CD4-positive, CD25-positive, alpha-beta regulatory T cell (primary cell): Measurements from ENCODE around the gene CGREF1. TPM values are rescaled to one million over a fixed set of nuclear protein-coding genes. Genes with fewer than 3 reads are reported as not detected.
A peak's percentile ranks its signal among the peaks of the same experiment; 100 is the strongest.
"Not testable (repeated sequence)": the region's sequence is repeated elsewhere in the genome, so short reads cannot be mapped to it uniquely, and the experiment has no call there.

Source experiments
- ATAC-seq, 2 donors: fragments of 150-1000 bp; cut with Tn5 transposase; one replicate each; pipeline ENCODE4 v1.10.0; 2021; ENCODE audit warnings: low read depth in 2 of 2, moderate number of reproducible peaks in 2 of 2, moderate library complexity in 1 of 2
- DNase-seq, 3 donors: peaks; one replicate each; pipeline versions ENCODE4 v3.0.0 to v3.0.0-alpha.2; 2012 to 2022; ENCODE audit warnings: mixed read lengths in 1 of 3
- H3K27ac ChIP-seq: one replicate; pipeline ENCODE4 v1.7.0; 2013; ENCODE audit warnings: mild to moderate bottlenecking, low read length; ENCODE audit not compliant: insufficient read depth, poor library complexity, severe bottlenecking
- H3K27me3 ChIP-seq: one replicate; pipeline ENCODE4 v1.7.0; 2013; ENCODE audit warnings: low read length; ENCODE audit not compliant: control insufficient read depth, insufficient read depth
- H3K36me3 ChIP-seq: one replicate; pipeline ENCODE4 v1.7.0; 2013; ENCODE audit warnings: mild to moderate bottlenecking, low read length, moderate library complexity; ENCODE audit not compliant: control insufficient read depth, insufficient read depth
- H3K4me1 ChIP-seq: 2 replicates; pipeline ENCODE4 v1.7.0; 2013; ENCODE audit warnings: mild to moderate bottlenecking, low read length; ENCODE audit not compliant: insufficient read depth, control insufficient read depth, poor library complexity, severe bottlenecking
- H3K4me3 ChIP-seq: one replicate; pipeline ENCODE4 v1.7.0; 2013; ENCODE audit warnings: low read depth, mild to moderate bottlenecking, low read length, moderate library complexity
- H3K9me3 ChIP-seq, 2 experiments: 1 replicate in 1 of 2; 2 replicates in 1 of 2; pipeline ENCODE4 v1.7.0; 2013; ENCODE audit warnings: low read length in 2 of 2, mild to moderate bottlenecking in 1 of 2, moderate library complexity in 1 of 2; ENCODE audit not compliant: control insufficient read depth in 2 of 2
- H3K27ac Mint-ChIP-seq, 3 donors: one replicate each; pipeline ENCODE4 v1.8.0; 2020 to 2022; ENCODE audit warnings: mild to moderate bottlenecking in 3 of 3, mixed read lengths in 3 of 3, moderate library complexity in 2 of 3
- H3K27me3 Mint-ChIP-seq: one replicate; pipeline ENCODE4 v1.8.0; 2022; ENCODE audit warnings: mild to moderate bottlenecking, mixed read lengths
- H3K36me3 Mint-ChIP-seq: one replicate; pipeline ENCODE4 v1.8.0; 2020; ENCODE audit warnings: mixed read lengths
- H3K4me1 Mint-ChIP-seq, 4 donors: one replicate each; pipeline ENCODE4 v1.8.0; 2020 to 2022; ENCODE audit warnings: mixed read lengths in 4 of 4, mild to moderate bottlenecking in 1 of 4
- H3K4me3 Mint-ChIP-seq, 4 donors: one replicate each; pipeline ENCODE4 v1.8.0; 2020 to 2022; ENCODE audit warnings: mild to moderate bottlenecking in 4 of 4, mixed read lengths in 4 of 4, moderate library complexity in 3 of 4
- H3K9me3 Mint-ChIP-seq, 7 donors: one replicate each; pipeline ENCODE4 v1.8.0; 2020 to 2022; ENCODE audit warnings: mixed read lengths in 7 of 7, mild to moderate bottlenecking in 3 of 7, moderate library complexity in 2 of 7
- polyA plus RNA-seq, 4 donors: library from polyadenylated mRNA; unstranded; fragments of 300-500 nt; fragmentation: Illumina TruSeq; gene quantifications; one replicate each; pipeline ENCODE4 v1.2.3, GENCODE V29; 2021
- total RNA-seq: library from RNA; stranded (reverse); gene quantifications from one replicate; pipeline ENCODE4 v1.2.3, GENCODE V29; 2022

The CGREF1 gene
- total and polyA plus RNA-seq, 5 donors from 2014 or later: 0.20 TPM; not detected in 4

DNA sequence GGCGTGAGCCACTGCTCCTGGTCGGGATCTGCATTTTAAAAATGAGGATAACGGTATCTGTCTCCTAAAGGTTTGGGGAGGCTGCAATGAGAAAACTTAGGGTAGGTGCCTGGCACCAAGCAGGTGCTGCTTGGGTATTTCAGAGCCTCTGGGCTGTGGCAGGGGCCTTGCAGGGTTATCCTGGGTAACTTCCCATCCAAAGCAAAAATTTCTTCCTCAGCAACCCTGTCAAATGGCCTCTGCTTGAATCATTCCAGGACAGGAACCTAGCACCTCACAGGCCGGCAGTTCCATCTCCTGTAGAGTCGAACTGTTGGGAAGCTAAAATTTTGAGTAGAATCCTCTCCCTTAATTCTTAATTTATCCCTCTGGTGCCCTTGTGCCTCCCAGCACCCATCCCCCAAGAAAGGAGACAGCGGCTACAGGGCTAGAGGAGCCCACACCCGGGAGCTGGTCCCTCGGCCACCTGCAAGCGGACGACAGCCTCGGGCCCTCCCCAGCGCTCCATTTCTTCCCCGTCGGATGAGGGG is 868 bp downstream of the CGREF1 start:
- Histone ChIP-seq H3K36me3 (no peaks in the 10 kb centered on the region), H3K27me3 (peaks cover 9% of the 10 kb centered on the region), H3K27ac (no peak overlapping the region), H3K9me3 (no peaks in the 10 kb centered on the region), H3K4me3 (no peak overlapping the region), H3K4me1 (peaks cover 11% of the 10 kb centered on the region)
- Mint-ChIP-seq H3K27ac (no peak overlapping the region), H3K27me3 (peaks cover 64% of the 10 kb centered on the region), H3K9me3 (peaks cover 0 to 2% (median 0%) of the 10 kb centered on the region in 7 donors), H3K36me3 (no peaks in the 10 kb centered on the region), H3K4me1 (peaks cover 3 to 23% (median 7%) of the 10 kb centered on the region in 4 donors), H3K4me3 (peak overlapping the region in 2 of 4 donors; percentile 19 to 35)
- ATAC-seq (no peak), DNase-seq (no peak)

DNA sequence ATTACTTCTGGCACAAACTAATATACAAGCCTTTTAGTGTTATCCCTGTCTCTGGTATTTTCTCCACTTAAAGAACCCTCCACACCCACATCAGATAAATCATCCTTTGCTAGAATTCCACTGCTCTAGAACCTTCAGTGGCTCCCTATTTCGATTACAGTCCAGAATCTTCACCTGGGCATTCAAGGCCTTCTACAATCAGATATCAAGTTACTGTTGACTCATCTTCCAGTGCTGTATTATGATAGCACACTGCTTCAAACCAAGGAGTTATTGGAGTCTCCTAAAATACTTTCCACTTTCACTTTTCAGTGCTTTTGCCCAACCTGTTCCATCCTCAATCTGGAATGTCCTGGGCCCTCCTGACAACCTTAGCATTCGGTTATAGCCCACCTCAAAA is 3.4 kb downstream of the CGREF1 start:
- ATAC-seq: no peak
- H3K27ac Mint-ChIP-seq: no peak overlapping the region

DNA sequence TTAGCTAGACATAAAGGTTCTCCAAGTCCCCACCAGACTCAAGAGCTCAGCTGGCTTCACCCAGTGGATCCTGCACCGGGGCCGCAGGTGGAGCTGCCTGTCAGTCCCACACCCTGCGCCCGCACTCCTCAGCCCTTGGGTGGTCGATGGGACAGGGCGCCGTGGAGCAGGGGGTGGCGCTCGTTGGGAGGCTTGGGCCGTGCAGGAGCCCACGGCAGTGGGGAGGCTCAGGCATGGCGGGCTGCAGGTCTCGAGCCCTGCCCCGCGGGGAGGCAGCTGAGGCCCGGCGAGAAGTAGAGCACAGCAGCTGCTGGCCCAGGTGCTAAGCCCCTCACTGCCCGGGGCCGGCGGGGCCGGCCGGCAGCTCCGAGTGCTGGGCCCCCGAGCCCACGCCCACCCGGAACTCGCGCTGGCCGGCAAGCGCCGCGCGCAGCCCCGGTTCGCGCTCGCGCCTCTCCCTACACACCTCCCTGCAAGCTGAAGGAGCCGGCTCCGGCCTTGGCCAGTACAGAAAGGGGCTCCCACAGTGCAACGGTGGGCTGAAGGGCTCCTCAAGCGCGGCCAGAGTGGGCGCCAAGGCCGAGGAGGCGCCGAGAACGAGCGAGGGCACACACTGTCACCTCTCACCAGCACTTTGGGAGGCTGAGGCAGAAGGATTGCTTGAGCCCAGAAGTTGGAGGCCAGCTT is 7.4 kb downstream of the CGREF1 start:
- H3K9me3 ChIP-seq, H3K9me3 Mint-ChIP-seq, H3K4me1 Mint-ChIP-seq, H3K36me3 ChIP-seq, H3K27ac ChIP-seq, H3K27ac Mint-ChIP-seq, H3K4me3 ChIP-seq, H3K4me1 ChIP-seq, H3K27me3 ChIP-seq, H3K36me3 Mint-ChIP-seq, ATAC-seq, H3K4me3 Mint-ChIP-seq, DNase-seq: not testable (repeated sequence)
- H3K27me3 Mint-ChIP-seq: peaks cover 41% of the 10 kb centered on the region

More for the DNA sequence above, 3.4 kb downstream of the CGREF1 start:
- H3K27me3 ChIP-seq: peaks cover 9% of the 10 kb centered on the region
- no peak overlapping the region for H3K27ac ChIP-seq
- peak overlapping the region in 1 of 4 donors; percentile 66 for H3K4me3 Mint-ChIP-seq
- peaks cover 6% of the 10 kb centered on the region for H3K4me1 ChIP-seq
- H3K36me3 Mint-ChIP-seq: no peaks in the 10 kb centered on the region
- H3K9me3 Mint-ChIP-seq: peaks cover 0 to 2% (median 0%) of the 10 kb centered on the region in 7 donors
- peaks cover 60% of the 10 kb centered on the region for H3K27me3 Mint-ChIP-seq
- peaks cover 0 to 12% (median 2%) of the 10 kb centered on the region in 4 donors for H3K4me1 Mint-ChIP-seq
- no peaks in the 10 kb centered on the region for H3K9me3 ChIP-seq
- no peak overlapping the region for H3K4me3 ChIP-seq
- no peaks in the 10 kb centered on the region for H3K36me3 ChIP-seq
- no peak for DNase-seq

DNA sequence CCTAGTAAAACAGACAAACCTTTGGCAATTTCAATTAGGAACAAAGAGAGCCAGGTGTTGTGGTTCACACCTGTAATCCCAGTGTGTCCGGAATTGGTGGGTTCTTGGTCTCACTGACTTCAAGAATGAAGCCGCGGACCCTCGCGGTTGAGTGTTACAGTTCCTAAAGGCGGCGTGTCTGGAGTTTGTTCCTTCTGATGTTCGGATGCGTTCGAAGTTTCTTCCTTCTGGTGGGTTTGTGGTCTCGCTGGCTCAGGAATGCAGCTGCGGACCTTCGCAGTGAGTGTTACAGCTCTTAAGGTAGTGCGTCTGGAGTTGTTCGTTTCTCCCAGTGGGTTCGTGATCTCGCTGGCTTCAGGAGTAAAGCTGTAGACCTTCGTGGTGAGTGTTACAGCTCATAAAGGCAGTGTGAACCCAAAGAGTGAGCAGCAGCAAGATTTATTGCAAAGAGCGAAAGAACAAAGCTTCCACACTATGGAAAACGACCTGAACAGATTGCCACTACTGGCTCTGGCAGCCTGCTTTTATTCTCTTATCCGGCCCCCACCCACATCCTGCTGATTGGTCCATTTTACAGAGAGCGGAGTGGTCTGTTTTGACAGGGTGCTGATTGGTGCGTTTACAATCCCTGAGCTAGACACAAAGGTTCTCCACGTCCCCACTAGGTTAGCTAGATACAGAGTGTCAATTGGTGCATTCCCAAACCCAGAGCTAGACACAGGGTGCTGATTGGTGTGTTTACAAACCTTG is 8.2 kb downstream of the CGREF1 start:
- H3K36me3 ChIP-seq, H3K4me1 Mint-ChIP-seq, H3K36me3 Mint-ChIP-seq, H3K27ac ChIP-seq, H3K9me3 Mint-ChIP-seq, H3K4me3 Mint-ChIP-seq, ATAC-seq, H3K4me1 ChIP-seq, DNase-seq, H3K4me3 ChIP-seq, H3K9me3 ChIP-seq, H3K27ac Mint-ChIP-seq, H3K27me3 ChIP-seq: not testable (repeated sequence)
- H3K27me3 Mint-ChIP-seq: peaks cover 37% of the 10 kb centered on the region

DNA sequence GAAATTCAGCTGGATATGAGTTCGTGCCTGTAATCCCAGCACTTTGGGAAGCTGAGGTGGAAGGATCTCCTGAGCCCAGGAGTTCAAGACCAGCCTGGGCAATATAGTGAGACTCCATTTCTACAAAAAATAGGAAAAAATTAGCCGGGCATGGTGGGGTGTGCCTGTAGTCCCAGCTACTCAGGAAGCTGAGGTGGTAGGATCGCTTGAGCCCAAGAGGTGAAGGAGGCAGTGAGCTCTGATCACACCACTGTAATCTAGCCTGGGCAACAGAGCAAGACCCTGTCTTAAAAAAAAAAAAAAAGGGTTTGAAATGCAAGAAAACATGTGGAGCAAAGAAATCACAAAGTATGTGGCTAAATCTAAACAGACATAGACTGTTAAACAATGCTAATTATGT is 9.8 kb downstream of the CGREF1 start:
- peaks cover 29% of the 10 kb centered on the region for H3K27me3 Mint-ChIP-seq
- H3K27ac Mint-ChIP-seq: no peak overlapping the region
- Histone ChIP-seq H3K4me1 (no peaks in the 10 kb centered on the region), H3K27me3 (no peaks in the 10 kb centered on the region), H3K27ac (no peak overlapping the region), H3K36me3 (no peaks in the 10 kb centered on the region), H3K4me3 (no peak overlapping the region), H3K9me3 (no peaks in the 10 kb centered on the region)
- DNase-seq (no peak), ATAC-seq (no peak)
- H3K9me3 Mint-ChIP-seq: peaks cover 0 to 2% (median 0%) of the 10 kb centered on the region in 7 donors
- H3K36me3 Mint-ChIP-seq: no peaks in the 10 kb centered on the region
- H3K4me1 Mint-ChIP-seq: no peaks in the 10 kb centered on the region
- no peak overlapping the region for H3K4me3 Mint-ChIP-seq

DNA sequence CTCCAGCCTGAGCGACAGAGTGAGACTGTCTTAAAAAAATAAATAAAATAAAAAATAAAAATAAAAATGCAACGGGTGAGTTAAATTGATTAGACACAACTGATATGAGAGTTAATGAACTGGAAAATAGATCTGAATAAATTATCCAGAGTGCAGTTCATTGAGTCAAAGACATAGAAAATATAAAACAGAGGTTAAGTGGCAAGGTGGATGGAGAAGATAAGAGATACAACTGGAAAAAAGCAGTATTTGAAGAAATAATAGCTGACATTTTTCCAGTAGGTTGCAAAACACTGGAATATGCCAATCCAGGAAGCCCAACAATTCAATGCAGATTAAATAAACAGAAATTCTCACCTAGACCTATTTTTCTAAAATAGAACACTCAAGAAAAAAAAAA is 10.7 kb downstream of the CGREF1 start:
- Mint-ChIP-seq H3K4me1 (no peaks in the 10 kb centered on the region), H3K36me3 (no peaks in the 10 kb centered on the region), H3K4me3 (no peak overlapping the region), H3K27me3 (peaks cover 21% of the 10 kb centered on the region), H3K9me3 (peaks cover 0 to 2% (median 0%) of the 10 kb centered on the region in 7 donors), H3K27ac (peak overlapping the region in 1 of 3 donors; percentile 33)
- H3K36me3 ChIP-seq: no peaks in the 10 kb centered on the region
- DNase-seq (no peak), ATAC-seq (no peak)
- H3K4me1 ChIP-seq: no peaks in the 10 kb centered on the region
- H3K9me3 ChIP-seq: no peaks in the 10 kb centered on the region
- no peak overlapping the region for H3K4me3 ChIP-seq
- H3K27me3 ChIP-seq: no peaks in the 10 kb centered on the region
- H3K27ac ChIP-seq: no peak overlapping the region

DNA sequence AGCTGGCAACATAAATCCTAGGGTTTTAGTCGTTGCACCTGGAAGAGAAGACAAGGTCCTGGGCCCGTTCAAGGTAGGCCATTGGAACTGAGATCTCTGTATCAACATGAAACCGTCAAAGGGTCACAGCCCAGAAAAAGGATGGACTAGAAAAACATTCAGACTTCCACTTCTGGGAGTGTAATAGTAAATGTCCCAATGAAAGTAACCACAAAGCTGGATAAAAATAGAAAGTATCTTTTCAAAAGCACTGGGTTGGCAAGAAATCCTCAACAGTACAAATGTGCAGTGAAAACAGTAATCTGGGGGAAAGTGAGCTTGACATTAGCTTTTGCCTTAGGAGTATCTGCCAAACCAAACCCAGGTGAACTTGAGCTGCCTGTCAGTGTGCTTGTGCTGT is 12.9 kb downstream of the CGREF1 start:
- Mint-ChIP-seq H3K9me3 (peaks cover 0 to 2% (median 0%) of the 10 kb centered on the region in 7 donors), H3K36me3 (no peaks in the 10 kb centered on the region), H3K27me3 (peaks cover 16% of the 10 kb centered on the region), H3K27ac (no peak overlapping the region), H3K4me3 (no peak overlapping the region), H3K4me1 (no peaks in the 10 kb centered on the region)
- Histone ChIP-seq H3K27me3 (no peaks in the 10 kb centered on the region), H3K4me1 (no peaks in the 10 kb centered on the region), H3K36me3 (no peaks in the 10 kb centered on the region), H3K9me3 (no peaks in the 10 kb centered on the region), H3K4me3 (no peak overlapping the region), H3K27ac (no peak overlapping the region)
- ATAC-seq: no peak
- no peak for DNase-seq
